HG02759 (cell line): ENCODE results near the gene AIFM3.
"Not testable (repeated sequence)": the region's sequence is repeated elsewhere in the genome, so short reads cannot be mapped to it uniquely, and the experiment has no call there.

ENCODE experiments used
- ATAC-seq: cut with Tn5 transposase; IDR thresholded peaks from one replicate; pipeline ENCODE4 v1.9.1; 2021; ENCODE audit warnings: mild to moderate bottlenecking, moderate library complexity; ENCODE audit not compliant: unreplicated experiment

Gene AIFM3

GRCh38 chr22:20966883-20967696 lies at the start of gene AIFM3:
Gene AIFM3, plus strand, starts transcription at chr22:20967255. Its CDS starts 690 bp downstream, at chr22:20967945.
- ATAC-seq = no peak

DNA sequence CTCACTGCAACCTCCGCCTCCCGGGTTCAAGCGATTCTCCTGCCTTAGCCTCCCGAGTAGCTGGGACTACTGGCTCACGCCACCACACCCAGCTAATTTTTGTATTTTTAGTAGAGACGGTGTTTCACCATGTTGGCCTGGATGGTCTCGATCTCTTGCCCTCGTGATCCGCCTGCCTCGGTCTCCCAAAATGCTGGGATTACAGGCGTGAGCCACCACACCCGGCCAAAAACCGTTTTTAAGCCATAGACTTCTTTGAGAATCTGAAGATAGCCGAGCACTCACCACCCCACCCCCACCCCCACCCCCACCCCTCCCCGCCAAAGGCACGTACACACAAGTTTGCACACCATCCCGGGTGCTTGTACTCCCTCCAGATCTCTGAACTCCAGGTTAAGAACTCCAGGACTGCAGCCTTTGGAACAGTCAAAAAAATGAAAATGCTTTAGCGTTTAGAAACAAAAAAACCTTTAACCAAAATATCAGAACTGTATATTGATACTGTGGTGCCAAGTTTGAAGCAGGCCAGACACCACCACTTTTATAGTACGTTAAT lies 48.3 kb upstream of the AIFM3 start:
- no peak for ATAC-seq

- ATAC-seq = no peak
Observed at GRCh38 chr22:20919718-20920117, 47.3 kb upstream of the AIFM3 start.

DNA sequence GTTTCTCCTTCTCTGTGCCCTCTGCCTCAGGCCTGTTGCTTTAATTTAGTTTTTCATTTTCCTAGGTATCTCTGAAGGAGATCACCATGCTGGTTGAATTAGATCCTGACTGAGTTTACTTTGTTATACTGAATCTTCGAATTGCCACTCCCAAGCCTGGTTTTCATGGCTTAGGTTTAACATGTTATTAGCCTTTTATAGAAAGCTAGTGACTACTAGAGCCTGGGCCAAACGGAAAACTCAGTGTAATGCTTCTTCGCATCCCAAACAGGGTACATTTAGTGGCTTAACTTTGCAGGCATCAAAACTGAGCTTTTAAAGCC lies 46.2 kb upstream of the AIFM3 start:
- no peak for ATAC-seq

DNA sequence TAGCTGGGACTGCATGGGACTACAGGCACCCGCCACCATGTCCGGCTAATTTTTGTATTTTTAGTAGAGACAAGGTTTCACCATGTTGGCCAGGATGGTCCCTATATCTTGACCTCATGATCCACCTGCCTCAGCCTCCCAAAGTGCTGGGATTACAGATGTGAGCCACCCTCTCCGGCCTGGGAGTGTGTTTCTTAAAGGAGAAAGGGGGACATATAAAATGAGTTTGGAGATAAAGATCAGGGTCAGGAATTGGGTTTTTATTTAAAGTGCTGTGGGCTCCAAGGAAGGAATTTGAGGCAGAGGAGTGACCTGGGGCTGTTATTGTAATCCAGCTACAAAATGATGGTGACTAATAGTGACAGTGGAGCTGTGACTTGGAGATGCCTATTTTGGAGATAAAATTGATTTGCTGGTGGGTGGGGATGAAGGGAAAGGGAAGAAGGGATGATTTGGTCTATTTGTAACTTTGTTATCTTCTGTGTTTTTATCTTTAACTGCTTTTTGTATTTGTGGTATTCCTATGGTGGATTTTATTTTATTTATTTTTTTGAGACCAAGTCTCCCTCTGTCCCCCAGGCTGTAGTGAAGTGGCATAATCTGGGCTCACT lies 44.8 kb upstream of the AIFM3 start:
- ATAC-seq = no peak

- no peak for ATAC-seq
Observed at GRCh38 chr22:20926243-20926642, 40.8 kb upstream of the AIFM3 start.

GRCh38 chr22:20927940-20928572 lies 39.0 kb upstream of the AIFM3 start:
- ATAC-seq = no peak

DNA sequence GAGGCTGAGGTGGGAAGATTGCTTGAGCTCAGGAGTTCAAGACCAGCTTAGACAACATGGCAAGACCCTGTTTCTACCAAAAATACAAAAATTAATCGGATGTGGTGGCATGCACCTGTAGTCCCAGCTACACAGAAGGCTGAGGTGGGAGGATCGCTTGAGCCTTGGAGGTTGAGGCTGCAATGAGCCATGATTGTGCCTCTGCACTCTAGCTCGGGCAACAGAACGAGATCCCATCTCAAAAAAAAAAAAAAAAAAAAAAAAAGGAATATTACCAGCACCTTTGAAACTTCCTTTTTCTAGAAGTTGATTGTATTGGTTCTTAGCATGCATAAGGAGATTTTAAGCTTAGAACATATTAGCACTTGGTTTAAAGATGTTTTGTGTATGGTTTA lies 38.5 kb upstream of the AIFM3 start:
- no peak for ATAC-seq

GRCh38 chr22:20930004-20930403 lies 37.1 kb upstream of the AIFM3 start:
- ATAC-seq = no peak

- ATAC-seq = not testable (repeated sequence)
Observed at GRCh38 chr22:20930435-20930834, 36.6 kb upstream of the AIFM3 start.

DNA sequence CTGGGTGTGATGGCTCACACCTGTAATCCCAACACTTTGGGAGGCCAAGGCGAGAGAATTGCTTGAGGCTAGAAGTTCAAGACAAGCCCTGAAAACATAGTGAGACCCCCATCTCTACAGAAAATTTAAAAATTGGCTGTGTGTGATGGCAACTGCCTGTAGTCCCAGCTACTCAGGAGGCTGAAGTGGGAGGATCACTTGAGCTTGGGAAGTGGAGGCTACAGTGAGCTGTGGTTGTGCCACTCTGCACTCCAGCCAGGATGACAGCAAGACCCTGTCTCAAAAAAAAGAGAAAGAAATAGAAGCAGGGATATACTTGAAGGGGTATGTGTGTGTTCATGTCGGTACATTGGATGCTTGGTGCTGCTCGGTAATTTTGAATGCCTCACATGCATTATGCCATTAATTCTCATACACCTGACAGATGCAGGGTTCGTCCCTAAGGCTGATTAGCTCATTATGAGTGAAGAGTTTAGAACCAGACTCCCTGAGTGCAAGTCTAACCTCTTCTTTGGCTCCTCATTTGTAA lies 35.9 kb upstream of the AIFM3 start:
- ATAC-seq = no peak

- no peak for ATAC-seq
Observed at GRCh38 chr22:20933910-20934309, 33.1 kb upstream of the AIFM3 start.

DNA sequence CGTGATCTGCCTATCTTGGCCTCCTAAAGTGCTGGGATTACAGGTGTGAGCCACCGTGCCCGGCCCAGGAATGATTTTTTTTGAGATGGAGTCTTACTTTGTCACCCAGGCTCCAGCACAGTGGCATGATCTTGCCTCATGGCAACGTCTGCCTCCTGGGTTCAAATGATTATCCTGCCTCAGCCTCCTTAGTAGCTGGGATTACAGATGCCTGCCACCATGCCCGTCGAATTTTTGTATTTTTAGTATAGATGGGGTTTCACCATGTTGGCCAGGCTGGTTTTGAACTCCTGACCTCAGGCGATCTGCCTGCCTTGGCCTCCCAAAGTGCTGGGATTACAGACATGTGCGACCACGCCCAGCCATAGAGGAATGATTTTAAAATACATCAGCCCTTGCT lies 32.0 kb upstream of the AIFM3 start:
- not testable (repeated sequence) for ATAC-seq

DNA sequence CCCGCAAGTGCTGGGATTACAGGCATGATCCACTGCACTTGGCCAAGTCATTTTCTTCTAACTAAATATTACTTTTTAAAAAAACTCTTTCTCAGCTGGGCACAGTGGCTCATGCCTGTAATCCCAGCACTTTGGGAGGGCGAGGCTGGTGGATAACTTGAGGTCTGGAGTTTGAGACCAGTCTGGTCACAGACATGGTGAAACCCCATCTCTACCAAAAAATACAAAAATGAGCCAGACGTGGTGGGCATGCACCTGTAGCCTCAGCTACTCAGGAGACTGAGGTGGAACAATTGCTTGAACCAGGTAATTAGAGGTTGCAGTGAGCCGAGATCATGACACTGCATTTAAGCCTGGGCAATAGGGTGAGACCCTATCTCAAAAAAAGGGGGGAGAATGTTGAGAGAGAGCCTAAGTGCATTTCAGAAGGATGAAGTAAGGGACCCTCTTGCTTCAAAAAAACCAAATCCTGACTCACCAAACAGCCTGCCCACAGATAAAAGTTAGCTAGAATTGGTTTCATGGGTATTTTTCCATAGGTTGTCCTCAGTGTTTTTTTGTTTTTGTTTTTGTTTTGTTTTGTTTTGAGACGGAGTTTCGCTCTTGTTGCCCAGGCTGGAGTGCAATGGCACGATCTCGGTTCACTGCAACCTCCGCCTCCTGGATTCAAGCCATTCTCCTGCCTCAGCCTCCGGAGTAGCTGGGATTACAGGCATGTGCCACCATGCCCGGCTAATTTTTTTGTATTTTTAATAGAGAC lies 31.1 kb upstream of the AIFM3 start:
- ATAC-seq = not testable (repeated sequence)

DNA sequence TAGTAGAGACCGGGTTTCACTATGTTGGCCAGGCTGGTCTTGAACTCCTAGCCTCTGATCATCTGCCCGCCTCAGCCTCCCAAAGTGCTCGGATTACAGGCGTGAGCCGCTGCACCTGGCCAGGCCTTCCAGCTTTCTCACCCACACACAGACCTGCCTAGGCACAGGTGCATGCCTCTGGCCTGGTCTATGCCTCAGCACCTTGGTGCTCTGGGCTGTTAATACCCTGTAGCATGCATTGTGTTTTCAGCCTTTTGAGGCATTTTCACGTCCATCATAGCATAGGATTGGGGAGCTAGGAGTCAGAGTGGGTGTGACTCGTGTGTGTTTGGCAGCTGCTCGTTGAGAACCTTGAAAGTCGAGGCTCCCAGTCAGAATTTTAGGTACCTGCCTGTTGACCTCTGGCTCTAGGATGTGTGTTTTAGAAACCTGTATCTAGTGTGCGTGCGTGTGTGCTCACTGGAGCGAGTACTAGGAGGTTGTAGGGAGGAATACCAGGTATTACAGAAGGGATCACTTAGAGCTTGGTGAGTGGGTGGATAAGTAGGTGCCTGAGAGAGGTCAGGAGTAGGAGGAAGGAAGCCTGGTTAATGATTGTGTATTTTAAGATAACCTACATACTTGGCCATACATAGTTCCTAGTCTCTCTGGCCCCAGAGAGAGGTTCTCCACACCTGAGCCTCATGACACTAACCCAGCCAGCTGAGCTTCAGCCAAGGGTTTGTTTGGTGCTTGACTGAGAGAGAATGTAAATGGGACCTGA lies 29.8 kb upstream of the AIFM3 start:
- ATAC-seq = no peak

GRCh38 chr22:20937794-20938671 lies 29.0 kb upstream of the AIFM3 start:
- no peak for ATAC-seq

DNA sequence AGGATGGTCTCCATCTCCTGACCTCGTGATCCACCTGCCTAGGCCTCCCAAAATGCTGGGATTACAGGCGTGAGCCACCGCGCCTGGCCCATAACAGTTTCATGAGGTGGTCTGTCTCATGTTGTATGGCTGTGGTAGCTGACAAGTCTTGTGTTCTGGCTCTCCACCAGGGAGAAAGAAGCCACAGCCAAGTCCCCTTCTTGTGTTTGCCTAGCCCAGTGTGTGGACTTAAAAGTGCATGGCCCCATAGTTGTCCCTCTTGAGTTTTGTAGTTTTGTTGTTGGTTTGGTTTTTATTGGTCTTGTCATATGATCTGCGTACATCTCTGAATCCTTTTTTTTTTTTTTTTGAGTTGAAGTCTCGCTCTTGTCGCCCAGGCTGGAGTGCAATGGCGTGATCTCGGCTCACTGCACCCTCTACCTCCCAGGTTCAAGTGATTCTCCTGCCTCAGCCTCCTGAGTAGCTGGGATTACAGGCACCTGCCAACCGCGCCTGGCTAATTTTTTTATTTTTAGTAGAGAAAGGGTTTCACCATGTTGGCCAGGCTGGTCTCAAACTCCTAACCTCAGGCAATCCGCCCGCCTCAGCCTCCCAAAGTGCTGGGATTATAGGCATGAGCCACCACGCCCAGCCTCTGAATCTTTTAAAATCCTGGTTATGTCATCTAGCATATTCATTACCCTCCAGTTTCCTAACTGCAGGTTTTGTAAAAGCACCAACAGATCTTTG lies 27.4 kb upstream of the AIFM3 start:
- not testable (repeated sequence) for ATAC-seq

GRCh38 chr22:20940186-20940651 lies 26.8 kb upstream of the AIFM3 start:
- no peak for ATAC-seq
